ENCODE data around the gene ESPN.
"Not testable (repeated sequence)": the region's sequence is repeated elsewhere in the genome, so short reads cannot be mapped to it uniquely, and the experiment has no call there.

GRCh38 chr1:6395781-6396244 lies 28.8 kb upstream of the ESPN start:
- not testable (repeated sequence) for TF ChIP-seq CTCF (IDR thresholded peaks at IDR 0.05); SIN3A (IDR thresholded peaks at IDR 0.05; ENCODE audit: borderline replicate concordance, insufficient read depth, low read depth, low read length); REST (IDR thresholded peaks at IDR 0.05; ENCODE audit: insufficient read depth in 1 of 2, low read depth in 2 of 2, low read length in 1 of 2)

All from Panc1 (cell line).